Smooth muscle cell (in vitro differentiated cells): ENCODE measurements around the gene TMEM247. TPM values are rescaled to one million over a fixed set of nuclear protein-coding genes. Genes with fewer than 3 reads are reported as not detected.

Experiments used
- DNase-seq: peaks from one replicate; lab custom pipeline; 2025; ENCODE audit not compliant: unreplicated experiment; lab: John Stamatoyannopoulos, UW
- H2AFZ ChIP-seq: fragments of 200-600 bp; sonication (generic); 2 replicates; pipeline ENCODE4 v1.6.0; 2016; ENCODE audit warnings: antibody characterized with exemption, low read depth, mild to moderate bottlenecking
- H3F3A ChIP-seq: fragments of 200-600 bp; sonication (generic); 2 replicates; pipeline ENCODE4 v1.6.0; 2017; ENCODE audit warnings: antibody characterized with exemption, low read depth
- H3K27ac ChIP-seq: fragments of 200-600 bp; sonication (generic); 2 replicates; pipeline ENCODE4 v1.5.1; 2016; ENCODE audit warnings: low read depth, mild to moderate bottlenecking
- H3K27me3 ChIP-seq: fragments of 200-600 bp; sonication (generic); 2 replicates; pipeline ENCODE4 v1.6.1; 2016; ENCODE audit warnings: low read depth, mild to moderate bottlenecking
- H3K36me3 ChIP-seq: fragments of 200-600 bp; sonication (generic); 2 replicates; pipeline ENCODE4 v1.5.1; 2016; ENCODE audit warnings: low read depth
- H3K4me1 ChIP-seq: fragments of 200-600 bp; sonication (generic); 2 replicates; pipeline ENCODE4 v1.5.1; 2016; ENCODE audit warnings: low read depth
- H3K4me2 ChIP-seq: fragments of 200-600 bp; sonication (generic); 2 replicates; pipeline ENCODE4 v1.6.0; 2016; ENCODE audit warnings: mild to moderate bottlenecking
- H3K4me3 ChIP-seq: fragments of 200-600 bp; sonication (generic); 2 replicates; pipeline ENCODE4 v1.5.1; 2016; ENCODE audit warnings: mild to moderate bottlenecking
- H3K79me2 ChIP-seq: fragments of 200-600 bp; sonication (generic); 2 replicates; pipeline ENCODE4 v1.6.0; 2016; ENCODE audit warnings: low read depth, mild to moderate bottlenecking
- H3K9ac ChIP-seq: fragments of 200-600 bp; sonication (generic); 2 replicates; pipeline ENCODE4 v1.6.0; 2016; ENCODE audit warnings: low read depth
- H3K9me3 ChIP-seq: fragments of 200-600 bp; sonication (generic); replicated peaks from 2 replicates; pipeline ENCODE4 v1.5.1; 2016; ENCODE audit warnings: low read depth
- H4K20me1 ChIP-seq: fragments of 200-600 bp; sonication (generic); 2 replicates; pipeline ENCODE4 v1.6.0; 2016; ENCODE audit warnings: low read depth
- CTCF ChIP-seq: fragments of 200-600 bp; sonication (generic); IDR thresholded peaks from 2 replicates; pipeline ENCODE4 v1.5.1; 2017; ENCODE audit warnings: borderline replicate concordance, mild to moderate bottlenecking, antibody characterized with exemption; ENCODE audit not compliant: insufficient read depth, poor library complexity, severe bottlenecking
- WGBS: methylation state at CpG from one replicate; pipeline ENCODE4 v1.1.7; 2016; ENCODE audit warnings: low lambda C conversion rate; 5-methylcytosine and 5-hydroxymethylcytosine counted together
- polyA plus RNA-seq: library from polyadenylated mRNA; unstranded; fragments of >200 nt; fragmentation: Nextera tagmentation; extraction: Ambion mirVana; gene quantifications from 2 replicates; pipeline ENCODE4 v1.2.1, GENCODE V29; 2016
- total RNA-seq: library from RNA; depleted of rRNA; stranded (reverse); fragments of >200 nt; gene quantifications from 2 replicates; pipeline ENCODE4 v1.2.3, GENCODE V29; 2014

TMEM247 gene
- total and polyA plus RNA-seq, 2 experiments from 2014 or later, result not detected

- Histone ChIP-seq H2AFZ (no peak overlapping the region), H3K27ac (no peak overlapping the region), H3K9ac (no peak overlapping the region), H3K27me3 (no peaks in the 10 kb centered on the region), H3K4me2 (peak overlapping the region; percentile 64), H3K4me1 (no peaks in the 10 kb centered on the region), H3K9me3 (no peaks in the 10 kb centered on the region), H3F3A (peaks cover 9% of the 10 kb centered on the region), H3K79me2 (no peaks in the 10 kb centered on the region), H4K20me1 (no peaks in the 10 kb centered on the region), H3K36me3 (no peaks in the 10 kb centered on the region), H3K4me3 (no peak overlapping the region)
- WGBS, result 94% methylated on average over 24 of the region's 24 CpGs
- no peak for DNase-seq
- no peak for TF ChIP-seq CTCF
Measured at GRCh38 chr2:46480562-46480961, 1.2 kb downstream of the TMEM247 start.

GRCh38 chr2:46481198-46482193 is 2.1 kb downstream of the TMEM247 start:
- 58% methylated on average over 6 of the region's 6 CpGs for WGBS

GRCh38 chr2:46482490-46482889 is 3.1 kb downstream of the TMEM247 start:
- no peak overlapping the region for H3K4me2 ChIP-seq
- no peak for TF ChIP-seq CTCF
- no peaks in the 10 kb centered on the region for H3K79me2 ChIP-seq
- H3K4me1 ChIP-seq, result no peaks in the 10 kb centered on the region
- no peak overlapping the region for H3K4me3 ChIP-seq
- no peak overlapping the region for H3K27ac ChIP-seq
- no peak overlapping the region for H2AFZ ChIP-seq
- H3K27me3 ChIP-seq, result no peaks in the 10 kb centered on the region
- H3K36me3 ChIP-seq, result no peaks in the 10 kb centered on the region
- peaks cover 9% of the 10 kb centered on the region for H3F3A ChIP-seq
- no peak overlapping the region for H3K9ac ChIP-seq
- no peaks in the 10 kb centered on the region for H4K20me1 ChIP-seq
- H3K9me3 ChIP-seq, result no peaks in the 10 kb centered on the region
- 92% methylated on average over 4 of the region's 4 CpGs for WGBS
- DNase-seq, result no peak

More at GRCh38 chr2:46481198-46482193, 2.1 kb downstream of the TMEM247 start:
- no peaks in the 10 kb centered on the region for H3K27me3 ChIP-seq
- H3K4me2 ChIP-seq, result peak overlapping the region; percentile 64
- H4K20me1 ChIP-seq, result no peaks in the 10 kb centered on the region
- no peaks in the 10 kb centered on the region for H3K79me2 ChIP-seq
- H3K9me3 ChIP-seq, result no peaks in the 10 kb centered on the region
- H3K36me3 ChIP-seq, result no peaks in the 10 kb centered on the region
- no peak for DNase-seq
- no peak overlapping the region for H3K9ac ChIP-seq
- H3K4me3 ChIP-seq, result no peak overlapping the region
- no peaks in the 10 kb centered on the region for H3K4me1 ChIP-seq
- no peak overlapping the region for H2AFZ ChIP-seq
- H3K27ac ChIP-seq, result peak overlapping the region; percentile 32
- no peak for TF ChIP-seq CTCF
- peaks cover 9% of the 10 kb centered on the region for H3F3A ChIP-seq
